GM12873 (cell line): ENCODE data around the gene MRC2.

Experiments
- CTCF ChIP-seq: IDR thresholded peaks from 2 replicates; pipeline ENCODE4 v1.5.1; 2012; ENCODE audit warnings: low read depth, mild to moderate bottlenecking, moderate library complexity, low read length, control low read depth; ENCODE audit not compliant: insufficient read depth; ENCODE audit errors: missing control alignments

The MRC2 gene

GRCh38 chr17:62627219-62627903 lies at the start of gene MRC2:
Gene MRC2, plus strand, starts transcription at chr17:62627670. Its CDS starts 133 bp downstream, at chr17:62627803.
- no peak for TF ChIP-seq CTCF

- no peak for TF ChIP-seq CTCF
Measured at GRCh38 chr17:62578757-62579487, 48.5 kb upstream of the MRC2 start.

GRCh38 chr17:62580947-62581346 lies 46.5 kb upstream of the MRC2 start:
- no peak for TF ChIP-seq CTCF

GRCh38 chr17:62581764-62582163 lies 45.7 kb upstream of the MRC2 start:
- TF ChIP-seq CTCF: no peak

- TF ChIP-seq CTCF: no peak
Measured at GRCh38 chr17:62587554-62587953, 39.9 kb upstream of the MRC2 start.

GRCh38 chr17:62588109-62588508 lies 39.4 kb upstream of the MRC2 start:
- no peak for TF ChIP-seq CTCF

GRCh38 chr17:62591333-62591732 lies 36.1 kb upstream of the MRC2 start:
- TF ChIP-seq CTCF: no peak
